Activated T-cell treated with anti-CD3 and anti-CD28 coated beads, Interleukin-2, amount 50 U/mL, for 72 hours (primary cell): Measurements from ENCODE around the gene REEP6. TPM values are rescaled to one million over a fixed set of nuclear protein-coding genes. Genes with fewer than 3 reads are reported as not detected.
"Not testable (repeated sequence)": the region's sequence is repeated elsewhere in the genome, so short reads cannot be mapped to it uniquely, and the experiment has no call there.

ENCODE experiments used
- ATAC-seq, 2 donors: fragments of 150-1000 bp; cut with Tn5 transposase; replicated peaks in 1 of 2; 2 replicates each; pipeline ENCODE4 v1.10.0; 2021; ENCODE audit warnings: moderate library complexity in 2 of 2, mild to moderate bottlenecking in 1 of 2
- DNase-seq, 2 donors: peaks; one replicate each; pipeline ENCODE4 v3.0.0; 2021 to 2022; ENCODE audit warnings: mixed read lengths in 1 of 2
- H3K27ac Mint-ChIP-seq: one replicate; pipeline ENCODE4 v1.8.0; 2022; ENCODE audit warnings: mild to moderate bottlenecking, moderate library complexity, mixed read lengths
- H3K27me3 Mint-ChIP-seq: one replicate; pipeline ENCODE4 v1.8.0; 2022; ENCODE audit warnings: low read depth, mixed read lengths
- H3K36me3 Mint-ChIP-seq, 2 donors: one replicate each; pipeline ENCODE4 v1.8.0; 2022; ENCODE audit warnings: mixed read lengths in 2 of 2, mild to moderate bottlenecking in 1 of 2; ENCODE audit not compliant: insufficient read depth in 2 of 2
- H3K4me1 Mint-ChIP-seq: one replicate; pipeline ENCODE4 v1.8.0; 2022; ENCODE audit warnings: low read depth, mixed read lengths
- H3K4me3 Mint-ChIP-seq, 2 donors: one replicate each; pipeline ENCODE4 v1.8.0; 2022; ENCODE audit warnings: mild to moderate bottlenecking in 2 of 2, mixed read lengths in 2 of 2, moderate library complexity in 2 of 2
- H3K9me3 Mint-ChIP-seq, 2 donors: one replicate each; pipeline ENCODE4 v1.8.0; 2022; ENCODE audit warnings: mixed read lengths in 2 of 2
- total RNA-seq, 2 donors: library from RNA; stranded (reverse); gene quantifications; one replicate each; pipeline ENCODE4 v1.2.3, GENCODE V29; 2022

REEP6 gene
- total RNA-seq, 2 donors from 2014 or later, result 1.7 to 3.8 TPM

DNA sequence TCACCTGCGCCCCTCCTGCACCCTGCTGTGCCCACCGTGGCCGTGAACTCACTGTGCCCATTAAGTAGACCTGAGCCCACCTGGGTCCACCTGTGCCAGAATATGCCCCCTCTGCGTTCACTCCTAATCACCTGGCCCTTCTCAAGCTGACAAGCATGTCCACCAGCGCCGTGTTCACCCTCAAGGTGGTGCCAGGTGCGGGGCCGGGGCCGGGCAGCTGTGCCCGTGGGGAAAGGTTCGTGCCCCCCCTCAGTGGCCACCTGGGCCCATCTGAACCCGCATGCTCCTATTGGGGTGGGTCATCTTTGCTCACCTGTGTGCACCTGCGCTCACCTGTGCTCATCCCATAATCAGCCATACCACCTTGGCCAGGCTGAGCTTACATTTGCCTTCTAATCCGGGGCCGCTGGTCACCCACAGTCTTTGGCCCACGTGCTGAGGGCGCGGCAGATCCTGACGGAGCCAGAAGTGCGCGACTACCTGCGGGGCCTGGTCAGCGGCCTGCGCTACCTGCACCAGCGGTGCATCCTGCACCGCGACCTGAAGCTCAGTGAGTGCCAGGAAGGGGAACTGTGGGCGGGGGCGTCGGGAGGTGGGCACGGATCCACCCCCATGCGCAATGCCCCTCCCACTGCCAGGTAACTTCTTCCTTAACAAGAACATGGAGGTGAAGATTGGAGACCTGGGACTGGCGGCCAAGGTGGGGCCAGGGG lies 35.2 kb downstream of the REEP6 start:
- H3K4me3 Mint-ChIP-seq, result no peak overlapping the region
- no peak for ATAC-seq
- no peak for DNase-seq
- H3K4me1 Mint-ChIP-seq, result peaks cover 6% of the 10 kb centered on the region
- peaks cover 0 to 5% of the 10 kb centered on the region in 2 donors for H3K36me3 Mint-ChIP-seq
- no peak overlapping the region for H3K27ac Mint-ChIP-seq
- peaks cover 34% of the 10 kb centered on the region for H3K27me3 Mint-ChIP-seq
- no peaks in the 10 kb centered on the region for H3K9me3 Mint-ChIP-seq

DNA sequence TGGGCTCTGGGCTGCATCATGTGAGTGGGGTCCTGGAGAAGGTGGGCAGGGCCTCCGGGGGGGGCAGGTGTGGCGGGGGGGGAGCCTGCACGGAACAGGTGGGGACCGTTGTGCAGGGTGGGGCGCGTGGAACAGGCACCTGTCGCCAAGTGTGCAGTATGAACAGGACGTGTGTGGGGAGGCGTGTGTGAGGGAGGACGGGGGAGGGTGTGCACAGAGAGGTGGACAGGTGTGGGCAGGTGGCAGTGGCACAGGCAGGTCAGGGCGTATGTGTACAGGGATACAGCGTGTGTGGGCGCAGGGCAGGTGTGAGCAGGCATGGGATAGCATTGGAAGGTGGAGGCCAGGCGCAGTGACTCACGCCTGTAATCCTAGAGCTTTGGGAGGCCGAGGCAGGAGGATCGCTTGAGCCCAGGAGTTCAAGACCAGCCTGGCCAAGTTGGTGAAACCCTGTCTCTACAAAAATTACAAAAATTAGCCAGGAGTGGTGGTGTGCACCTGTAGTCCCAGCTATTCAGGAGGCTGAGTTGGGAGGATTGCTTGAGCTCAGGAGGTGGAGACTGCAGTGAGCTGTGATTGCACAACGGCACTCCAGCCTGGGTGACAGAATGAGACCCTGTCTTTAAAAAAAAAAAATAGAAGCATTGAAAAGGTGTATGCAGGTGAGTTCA lies 36.1 kb downstream of the REEP6 start:
- Mint-ChIP-seq H3K27me3 (peaks cover 30% of the 10 kb centered on the region), H3K9me3 (no peaks in the 10 kb centered on the region), H3K36me3 (peaks cover 0 to 5% of the 10 kb centered on the region in 2 donors), H3K4me3 (no peak overlapping the region), H3K4me1 (peaks cover 6% of the 10 kb centered on the region), H3K27ac (no peak overlapping the region)
- no peak for ATAC-seq
- no peak for DNase-seq

DNA sequence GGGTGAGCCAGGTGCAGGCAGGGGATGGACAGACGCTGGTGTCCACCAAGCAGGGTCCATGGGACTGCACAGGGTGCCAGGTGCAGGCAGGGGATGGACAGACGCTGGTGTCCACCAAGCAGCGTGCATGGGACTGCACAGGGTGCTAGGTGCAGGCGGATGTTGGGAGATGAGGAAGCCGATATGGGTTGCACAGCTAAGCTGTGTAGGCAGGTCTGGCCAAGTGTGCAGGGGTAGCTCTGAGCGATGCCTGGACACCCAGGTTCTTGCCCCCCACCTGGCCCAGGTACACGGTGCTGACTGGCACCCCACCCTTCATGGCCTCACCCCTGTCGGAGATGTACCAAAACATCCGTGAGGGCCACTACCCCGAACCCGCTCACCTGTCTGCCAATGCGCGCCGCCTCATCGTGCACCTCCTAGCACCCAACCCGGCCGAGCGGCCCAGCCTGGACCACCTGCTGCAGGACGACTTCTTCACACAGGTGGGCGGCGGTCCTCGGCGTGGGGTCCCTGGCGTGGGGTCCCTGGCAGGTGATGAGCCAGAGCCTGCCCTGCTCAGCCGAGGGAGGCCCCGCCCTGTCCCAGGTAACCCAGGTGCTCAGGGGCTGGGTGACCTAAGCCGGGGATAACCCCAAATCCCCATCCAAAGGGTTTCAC lies 36.8 kb downstream of the REEP6 start:
- Mint-ChIP-seq H3K4me1 (peaks cover 6% of the 10 kb centered on the region), H3K27ac (no peak overlapping the region), H3K27me3 (peaks cover 29% of the 10 kb centered on the region), H3K4me3 (no peak overlapping the region), H3K36me3 (peaks cover 0 to 5% of the 10 kb centered on the region in 2 donors), H3K9me3 (no peaks in the 10 kb centered on the region)
- no peak for DNase-seq
- ATAC-seq, result no peak

DNA sequence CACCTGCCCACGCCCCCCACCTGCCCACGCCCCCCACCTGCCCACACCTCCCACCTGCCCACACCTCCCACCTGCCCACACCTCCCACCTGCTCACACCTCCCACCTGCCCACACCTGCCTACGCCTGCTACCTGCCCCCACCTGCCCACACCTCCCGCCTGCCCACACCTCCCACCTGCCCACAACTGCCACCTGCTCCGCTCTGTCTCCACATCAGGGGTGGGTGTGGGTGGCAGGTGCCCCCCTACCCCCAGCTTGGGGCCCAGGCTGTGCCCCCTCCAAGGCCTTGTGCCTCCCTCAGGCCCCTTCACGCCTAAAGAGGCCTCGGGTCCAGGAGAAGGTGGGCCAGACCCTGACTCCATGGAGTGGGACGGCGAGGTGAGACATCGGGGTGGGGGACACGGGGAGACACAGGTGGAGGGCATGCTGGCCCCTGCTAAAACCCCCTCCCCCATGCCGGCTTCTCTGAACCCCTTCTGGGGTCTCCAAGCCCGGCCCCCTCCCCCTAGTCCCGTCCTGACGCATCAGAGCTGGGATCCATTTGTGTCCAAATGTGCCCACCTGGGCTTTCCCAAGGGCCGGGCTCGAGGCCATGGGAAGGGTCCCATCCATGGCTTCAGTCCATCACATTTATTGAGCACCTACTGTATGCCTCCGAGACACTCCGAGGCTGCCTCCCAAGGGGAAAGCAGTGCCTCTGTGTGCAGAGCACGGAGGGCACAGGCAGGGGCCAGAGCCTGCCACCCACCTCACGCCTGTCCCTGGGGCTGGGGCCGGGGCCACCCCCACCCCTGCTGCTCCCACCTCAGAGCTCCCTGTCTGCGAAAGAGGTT lies 37.8 kb downstream of the REEP6 start:
- Mint-ChIP-seq H3K27ac (no peak overlapping the region), H3K27me3 (peaks cover 22% of the 10 kb centered on the region), H3K9me3 (no peaks in the 10 kb centered on the region)

DNA sequence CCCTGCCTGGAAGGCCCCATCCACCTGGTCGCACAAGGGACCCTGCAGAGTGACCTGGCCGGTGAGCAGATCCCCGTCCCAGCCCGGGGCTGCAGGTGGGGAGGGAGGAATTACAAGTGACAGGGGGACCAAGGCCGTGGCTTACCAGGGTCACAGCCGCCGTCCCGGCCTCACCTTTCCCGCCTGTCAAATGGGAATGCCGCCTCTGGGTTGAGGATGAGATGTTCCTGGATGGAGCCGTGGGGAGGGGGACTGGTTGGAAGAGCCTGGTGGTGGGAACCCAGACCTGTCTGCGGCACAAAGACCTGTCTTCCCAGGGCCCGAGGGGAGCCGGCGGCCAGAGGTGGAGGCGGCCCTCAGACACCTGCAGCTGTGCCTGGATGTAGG lies 38.4 kb downstream of the REEP6 start:
- Mint-ChIP-seq H3K36me3 (peaks cover 0 to 5% of the 10 kb centered on the region in 2 donors), H3K4me3 (no peak overlapping the region), H3K9me3 (no peaks in the 10 kb centered on the region), H3K27ac (no peak overlapping the region), H3K4me1 (peaks cover 4% of the 10 kb centered on the region), H3K27me3 (peaks cover 18% of the 10 kb centered on the region)
- DNase-seq, result no peak
- ATAC-seq, result no peak

More for the DNA sequence above, 37.8 kb downstream of the REEP6 start:
- DNase-seq (no peak), ATAC-seq (no peak)
- peaks cover 6% of the 10 kb centered on the region for H3K4me1 Mint-ChIP-seq
- peaks cover 0 to 5% of the 10 kb centered on the region in 2 donors for H3K36me3 Mint-ChIP-seq
- no peak overlapping the region for H3K4me3 Mint-ChIP-seq

DNA sequence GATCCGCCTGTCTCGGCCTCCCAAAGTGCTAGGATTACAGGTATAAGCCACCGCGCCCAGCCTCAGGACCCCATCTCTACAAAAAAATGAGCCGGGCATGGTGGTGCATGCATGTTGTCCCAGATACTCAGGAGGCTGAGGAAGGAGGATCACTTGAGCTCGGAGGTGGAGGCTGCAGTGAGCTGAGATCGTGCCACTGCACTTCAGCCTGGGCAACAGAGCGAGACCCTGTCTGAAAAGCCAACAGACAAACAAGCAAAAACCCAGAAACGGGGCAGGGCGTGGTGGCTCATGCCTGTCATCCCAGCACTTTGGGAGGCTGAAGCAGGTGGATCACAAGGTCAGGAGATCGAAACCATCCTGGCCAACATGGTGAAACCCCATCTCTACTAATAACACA lies 39.9 kb downstream of the REEP6 start:
- not testable (repeated sequence) for H3K27ac Mint-ChIP-seq, H3K4me1 Mint-ChIP-seq, H3K27me3 Mint-ChIP-seq, H3K4me3 Mint-ChIP-seq, H3K36me3 Mint-ChIP-seq, H3K9me3 Mint-ChIP-seq, ATAC-seq, DNase-seq

DNA sequence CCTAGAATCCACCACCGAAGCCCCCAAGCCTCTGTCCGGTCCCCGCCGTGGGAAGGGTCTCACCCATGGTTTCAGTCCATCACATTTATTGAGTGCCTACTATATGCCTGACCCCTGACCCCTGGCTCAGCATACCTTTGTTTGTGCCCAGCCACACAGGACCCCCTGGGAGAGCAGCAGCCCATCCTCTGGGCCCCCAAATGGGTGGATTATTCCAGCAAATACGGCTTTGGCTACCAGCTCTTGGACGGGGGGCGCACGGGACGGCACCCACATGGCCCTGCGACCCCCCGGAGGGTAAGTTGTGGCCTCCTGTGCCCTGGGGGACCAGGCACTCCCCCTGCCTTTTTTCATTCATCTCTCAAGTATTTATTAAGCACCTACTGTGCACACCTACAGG lies 40.6 kb downstream of the REEP6 start:
- no peaks in the 10 kb centered on the region for H3K27me3 Mint-ChIP-seq
- no peaks in the 10 kb centered on the region for H3K36me3 Mint-ChIP-seq
- H3K4me3 Mint-ChIP-seq, result no peak overlapping the region
- no peak for ATAC-seq
- H3K27ac Mint-ChIP-seq, result no peak overlapping the region
- no peak for DNase-seq
- no peaks in the 10 kb centered on the region for H3K9me3 Mint-ChIP-seq
- no peaks in the 10 kb centered on the region for H3K4me1 Mint-ChIP-seq

DNA sequence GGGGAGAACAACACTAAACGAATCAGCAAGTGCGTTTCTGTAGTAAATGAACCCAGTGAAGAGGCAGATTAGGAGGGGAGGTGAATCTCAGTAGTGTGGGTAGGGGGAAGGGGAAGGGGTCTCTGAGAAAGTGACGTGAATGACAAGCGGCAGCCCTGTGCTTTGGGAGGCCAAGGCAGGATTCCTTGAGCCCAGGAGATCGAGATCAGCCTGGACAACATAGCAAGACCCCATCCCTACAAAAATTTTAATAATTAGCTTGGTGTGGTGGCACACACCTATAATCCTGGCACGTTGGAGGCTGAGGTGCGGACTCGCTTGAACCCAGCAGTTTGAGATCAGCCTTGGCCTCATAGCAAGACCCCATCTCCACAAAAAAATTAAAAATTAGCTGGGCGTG lies 41.0 kb downstream of the REEP6 start:
- no peak overlapping the region for H3K4me3 Mint-ChIP-seq
- DNase-seq (no peak), ATAC-seq (no peak)
- no peaks in the 10 kb centered on the region for H3K4me1 Mint-ChIP-seq
- no peaks in the 10 kb centered on the region for H3K36me3 Mint-ChIP-seq
- H3K9me3 Mint-ChIP-seq, result no peaks in the 10 kb centered on the region
- no peaks in the 10 kb centered on the region for H3K27me3 Mint-ChIP-seq
- no peak overlapping the region for H3K27ac Mint-ChIP-seq

DNA sequence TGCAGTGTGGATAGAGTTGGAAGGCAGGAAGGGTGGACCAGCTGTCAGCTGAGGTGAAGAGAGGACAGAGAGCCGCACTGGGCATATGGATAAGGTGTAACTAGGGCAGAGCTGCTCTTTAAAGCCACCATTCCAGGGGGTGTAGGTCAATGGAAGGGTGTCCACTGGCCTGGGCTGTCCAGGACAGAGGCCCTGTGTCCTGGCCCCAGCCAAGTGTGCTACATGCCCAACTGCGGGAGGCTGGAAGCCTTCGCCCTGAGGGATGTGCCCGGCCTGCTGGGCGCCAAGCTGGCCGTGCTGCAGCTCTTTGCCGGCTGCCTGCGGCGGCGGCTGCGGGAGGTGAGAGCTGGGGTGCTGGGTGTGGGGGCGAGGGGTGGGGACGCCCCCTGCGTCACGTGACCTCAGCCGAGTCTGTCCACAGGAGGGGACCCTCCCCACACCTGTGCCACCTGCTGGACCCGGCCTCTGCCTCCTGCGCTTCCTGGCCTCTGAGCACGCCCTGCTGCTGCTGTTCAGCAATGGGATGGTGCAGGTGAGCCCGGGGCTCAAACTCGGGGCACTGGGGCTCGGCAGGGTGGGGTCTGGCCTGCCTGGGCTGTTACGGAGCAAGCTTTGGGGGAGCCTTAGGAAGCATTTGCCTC lies 42.6 kb downstream of the REEP6 start:
- H3K27me3 Mint-ChIP-seq, result no peaks in the 10 kb centered on the region
- H3K4me3 Mint-ChIP-seq, result no peak overlapping the region
- DNase-seq (no peak), ATAC-seq (no peak)
- no peaks in the 10 kb centered on the region for H3K4me1 Mint-ChIP-seq
- no peaks in the 10 kb centered on the region for H3K36me3 Mint-ChIP-seq
- no peak overlapping the region for H3K27ac Mint-ChIP-seq
- H3K9me3 Mint-ChIP-seq, result no peaks in the 10 kb centered on the region

DNA sequence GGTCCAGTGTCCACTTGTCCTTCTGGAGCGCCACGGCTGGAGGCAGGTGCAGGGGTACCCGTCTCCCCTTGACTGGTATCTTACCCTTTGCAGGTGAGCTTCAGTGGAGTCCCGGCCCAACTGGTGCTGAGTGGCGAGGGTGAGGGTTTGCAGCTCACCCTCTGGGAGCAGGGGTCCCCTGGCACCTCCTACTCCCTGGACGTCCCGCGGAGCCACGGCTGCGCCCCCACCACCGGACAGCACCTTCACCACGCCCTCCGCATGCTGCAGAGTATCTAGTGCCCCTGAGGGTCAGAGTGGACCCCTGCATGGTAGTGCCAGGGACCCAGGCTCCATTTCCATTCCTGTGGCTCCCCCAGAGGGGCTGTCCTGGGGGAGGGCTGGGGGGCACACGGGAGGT lies 44.0 kb downstream of the REEP6 start:
- no peak for ATAC-seq
- H3K4me1 Mint-ChIP-seq, result no peaks in the 10 kb centered on the region
- no peak overlapping the region for H3K27ac Mint-ChIP-seq
- DNase-seq, result no peak
- no peaks in the 10 kb centered on the region for H3K9me3 Mint-ChIP-seq
- H3K4me3 Mint-ChIP-seq, result no peak overlapping the region
- no peaks in the 10 kb centered on the region for H3K36me3 Mint-ChIP-seq
- no peaks in the 10 kb centered on the region for H3K27me3 Mint-ChIP-seq

DNA sequence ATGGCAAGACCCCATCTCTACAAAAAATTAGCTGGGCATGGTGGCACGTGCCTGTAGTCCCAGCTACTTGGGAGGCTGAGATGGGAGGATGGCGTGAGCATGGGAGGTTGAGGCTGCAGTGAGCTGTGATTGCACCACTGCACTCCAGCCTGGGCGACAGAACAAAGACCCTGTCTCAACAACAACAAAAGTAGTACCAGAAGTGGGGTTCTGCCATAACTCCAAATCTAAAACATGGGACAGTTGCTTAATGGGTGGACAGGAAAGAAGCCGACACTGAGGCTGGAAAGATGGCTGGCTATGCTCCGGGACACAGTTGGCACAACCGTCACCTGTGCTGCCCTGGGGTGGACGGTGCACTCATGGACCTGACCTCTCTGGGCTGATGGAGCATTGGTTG lies 44.7 kb downstream of the REEP6 start:
- H3K27ac Mint-ChIP-seq, H3K4me3 Mint-ChIP-seq: not testable (repeated sequence)

DNA sequence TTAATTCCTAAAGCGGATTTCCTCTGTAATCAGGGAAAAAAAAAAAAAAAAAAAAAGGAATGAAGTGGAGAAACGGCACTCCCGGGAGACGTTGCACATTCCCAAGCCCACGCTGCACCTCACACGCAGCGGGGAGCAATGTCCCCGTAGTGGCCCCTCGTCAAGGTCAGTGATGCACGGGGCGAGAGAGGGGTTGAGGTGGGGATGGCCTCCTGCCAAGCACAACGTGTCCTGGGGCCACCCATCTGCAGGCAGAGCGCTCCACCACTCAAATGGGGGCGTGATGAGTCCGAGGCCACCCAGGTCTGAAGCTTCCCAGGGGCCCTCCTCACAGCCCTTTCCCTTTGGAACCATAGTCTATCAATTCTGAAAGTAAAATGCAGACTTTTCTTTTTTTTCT lies 48.0 kb downstream of the REEP6 start:
- Mint-ChIP-seq H3K4me1 (no peaks in the 10 kb centered on the region), H3K9me3 (no peaks in the 10 kb centered on the region), H3K4me3 (no peak overlapping the region), H3K27ac (no peak overlapping the region), H3K36me3 (no peaks in the 10 kb centered on the region), H3K27me3 (peaks cover 20% of the 10 kb centered on the region)
- DNase-seq (no peak), ATAC-seq (no peak)

More for the DNA sequence above, 44.7 kb downstream of the REEP6 start:
- not testable (repeated sequence) for H3K4me1 Mint-ChIP-seq, H3K27me3 Mint-ChIP-seq, ATAC-seq, H3K36me3 Mint-ChIP-seq, H3K9me3 Mint-ChIP-seq, DNase-seq
